ENCODE measurements around the gene RNF141.

DNA sequence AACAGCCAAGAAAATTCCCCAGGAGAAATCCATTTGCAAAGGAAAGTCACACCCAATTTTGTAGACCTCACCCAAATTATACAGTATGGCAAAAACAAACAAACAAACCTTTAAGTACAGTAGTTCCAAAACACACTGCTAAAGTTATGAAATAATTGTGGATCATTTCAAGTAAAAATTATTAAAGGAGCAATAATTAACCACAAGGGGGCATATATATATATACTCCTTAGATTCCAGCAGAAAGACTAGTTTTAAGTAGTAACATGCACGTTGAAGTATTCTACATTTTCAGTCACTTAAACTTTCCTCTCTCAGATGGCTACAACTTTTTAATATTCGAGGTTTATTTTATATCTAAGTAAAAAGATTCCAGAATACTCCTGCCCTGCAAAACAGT, 26.8 kb downstream of the RNF141 start:
- TF ChIP-seq, protein P1, sequence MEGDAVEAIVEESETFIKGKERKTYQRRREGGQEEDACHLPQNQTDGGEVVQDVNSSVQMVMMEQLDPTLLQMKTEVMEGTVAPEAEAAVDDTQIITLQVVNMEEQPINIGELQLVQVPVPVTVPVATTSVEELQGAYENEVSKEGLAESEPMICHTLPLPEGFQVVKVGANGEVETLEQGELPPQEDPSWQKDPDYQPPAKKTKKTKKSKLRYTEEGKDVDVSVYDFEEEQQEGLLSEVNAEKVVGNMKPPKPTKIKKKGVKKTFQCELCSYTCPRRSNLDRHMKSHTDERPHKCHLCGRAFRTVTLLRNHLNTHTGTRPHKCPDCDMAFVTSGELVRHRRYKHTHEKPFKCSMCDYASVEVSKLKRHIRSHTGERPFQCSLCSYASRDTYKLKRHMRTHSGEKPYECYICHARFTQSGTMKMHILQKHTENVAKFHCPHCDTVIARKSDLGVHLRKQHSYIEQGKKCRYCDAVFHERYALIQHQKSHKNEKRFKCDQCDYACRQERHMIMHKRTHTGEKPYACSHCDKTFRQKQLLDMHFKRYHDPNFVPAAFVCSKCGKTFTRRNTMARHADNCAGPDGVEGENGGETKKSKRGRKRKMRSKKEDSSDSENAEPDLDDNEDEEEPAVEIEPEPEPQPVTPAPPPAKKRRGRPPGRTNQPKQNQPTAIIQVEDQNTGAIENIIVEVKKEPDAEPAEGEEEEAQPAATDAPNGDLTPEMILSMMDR (IDR thresholded peaks at IDR 0.05): peak; percentile 67
- TF ChIP-seq, protein P2, sequence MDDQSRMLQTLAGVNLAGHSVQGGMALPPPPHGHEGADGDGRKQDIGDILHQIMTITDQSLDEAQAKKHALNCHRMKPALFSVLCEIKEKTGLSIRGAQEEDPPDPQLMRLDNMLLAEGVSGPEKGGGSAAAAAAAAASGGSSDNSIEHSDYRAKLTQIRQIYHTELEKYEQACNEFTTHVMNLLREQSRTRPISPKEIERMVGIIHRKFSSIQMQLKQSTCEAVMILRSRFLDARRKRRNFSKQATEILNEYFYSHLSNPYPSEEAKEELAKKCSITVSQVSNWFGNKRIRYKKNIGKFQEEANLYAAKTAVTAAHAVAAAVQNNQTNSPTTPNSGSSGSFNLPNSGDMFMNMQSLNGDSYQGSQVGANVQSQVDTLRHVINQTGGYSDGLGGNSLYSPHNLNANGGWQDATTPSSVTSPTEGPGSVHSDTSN (IDR thresholded peaks at IDR 0.05): no peak
- TF ChIP-seq RCOR1 (IDR thresholded peaks at IDR 0.05; ENCODE audit: low read length) (no peak), JUND (IDR thresholded peaks at IDR 0.05) (no peak), GABPA (IDR thresholded peaks at IDR 0.05; ENCODE audit: low read depth) (no peak)

Data from SK-N-SH (cell line).